ENCODE data around the gene HSD17B12.

DNA sequence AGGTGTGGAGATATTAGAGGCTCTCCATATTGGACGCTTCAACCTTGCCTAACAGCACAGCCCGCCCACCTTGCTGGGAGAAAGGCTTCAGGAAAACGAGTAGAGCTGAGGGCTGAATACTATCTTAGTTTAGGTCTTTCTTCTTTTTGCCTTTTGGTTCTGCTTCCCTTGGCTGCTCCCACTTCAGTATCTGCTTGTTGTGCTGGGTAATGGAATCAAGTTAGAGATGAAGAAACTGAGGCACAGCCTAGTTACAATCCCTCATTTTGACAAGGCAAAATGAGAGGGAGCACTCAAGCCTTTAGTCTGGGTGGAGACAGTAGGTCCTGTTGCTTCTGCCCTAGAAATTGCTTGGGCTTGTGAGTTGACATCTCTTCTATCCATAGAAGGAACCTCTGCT lies 41.3 kb upstream of the HSD17B12 start:
- TF ChIP-seq EZH2 (IDR thresholded peaks at IDR 0.05; ENCODE audit: borderline replicate concordance, low read depth, low read length, poor library complexity, severe bottlenecking), result no peak
- TF ChIP-seq, protein P1, sequence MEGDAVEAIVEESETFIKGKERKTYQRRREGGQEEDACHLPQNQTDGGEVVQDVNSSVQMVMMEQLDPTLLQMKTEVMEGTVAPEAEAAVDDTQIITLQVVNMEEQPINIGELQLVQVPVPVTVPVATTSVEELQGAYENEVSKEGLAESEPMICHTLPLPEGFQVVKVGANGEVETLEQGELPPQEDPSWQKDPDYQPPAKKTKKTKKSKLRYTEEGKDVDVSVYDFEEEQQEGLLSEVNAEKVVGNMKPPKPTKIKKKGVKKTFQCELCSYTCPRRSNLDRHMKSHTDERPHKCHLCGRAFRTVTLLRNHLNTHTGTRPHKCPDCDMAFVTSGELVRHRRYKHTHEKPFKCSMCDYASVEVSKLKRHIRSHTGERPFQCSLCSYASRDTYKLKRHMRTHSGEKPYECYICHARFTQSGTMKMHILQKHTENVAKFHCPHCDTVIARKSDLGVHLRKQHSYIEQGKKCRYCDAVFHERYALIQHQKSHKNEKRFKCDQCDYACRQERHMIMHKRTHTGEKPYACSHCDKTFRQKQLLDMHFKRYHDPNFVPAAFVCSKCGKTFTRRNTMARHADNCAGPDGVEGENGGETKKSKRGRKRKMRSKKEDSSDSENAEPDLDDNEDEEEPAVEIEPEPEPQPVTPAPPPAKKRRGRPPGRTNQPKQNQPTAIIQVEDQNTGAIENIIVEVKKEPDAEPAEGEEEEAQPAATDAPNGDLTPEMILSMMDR (conservative IDR thresholded peaks at IDR 0.05; ENCODE audit: low read depth, low read length), result no peak
